HG03045 (cell line): ENCODE data around the gene NFATC4.

Experiments used
- ATAC-seq: cut with Tn5 transposase; IDR thresholded peaks from one replicate; pipeline ENCODE4 v1.9.1; 2021; ENCODE audit warnings: mild to moderate bottlenecking, moderate library complexity; ENCODE audit not compliant: unreplicated experiment

Gene NFATC4

GRCh38 chr14:24426912-24427536 is 59.0 kb downstream of the NFATC4 start:
- ATAC-seq: no peak

- no peak for ATAC-seq
These were observed 59.8 kb downstream of the NFATC4 start for GRCh38 chr14:24427537-24428508.

GRCh38 chr14:24428628-24429394 is 60.8 kb downstream of the NFATC4 start:
- ATAC-seq: no peak
